ENCODE measurements around the gene NCOR1.

DNA sequence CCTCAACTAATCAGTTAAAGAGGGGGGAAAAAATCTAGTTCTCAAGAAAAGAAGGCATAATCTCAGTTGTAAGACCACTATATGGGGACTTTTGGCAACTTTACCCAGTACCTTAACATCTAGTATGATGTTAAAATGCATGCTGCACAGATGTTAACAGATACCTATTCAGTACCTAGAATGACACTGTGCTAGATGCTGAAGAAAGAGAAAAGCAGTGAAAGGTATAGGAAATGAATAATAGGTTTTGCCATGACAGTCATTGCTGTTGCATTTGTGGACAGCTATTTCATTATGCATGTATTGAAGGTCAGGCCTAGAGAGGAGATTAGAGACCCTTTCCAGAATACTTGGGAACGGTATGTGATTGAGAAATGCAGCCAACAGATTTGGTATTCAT, 36.2 kb upstream of the NCOR1 start:
- TF ChIP-seq SP1 (IDR thresholded peaks at IDR 0.05) (no peak), NFRKB (IDR thresholded peaks at IDR 0.05) (no peak), BHLHE40 (IDR thresholded peaks at IDR 0.05; ENCODE audit: borderline replicate concordance) (no peak), FOXK2 (IDR thresholded peaks at IDR 0.05) (no peak), FOXA1 (IDR thresholded peaks at IDR 0.05) (no peak), HDGF (IDR thresholded peaks at IDR 0.05; ENCODE audit: borderline replicate concordance) (no peak), ELF4 (IDR thresholded peaks at IDR 0.05) (no peak), LEF1 (IDR thresholded peaks at IDR 0.05; ENCODE audit: borderline replicate concordance) (no peak)
